Stomach (tissue), 9 donors: ENCODE data around the gene DDX27. TPM values are rescaled to one million over a fixed set of nuclear protein-coding genes. Genes with fewer than 3 reads are reported as not detected.
"Not testable (repeated sequence)": the region's sequence is repeated elsewhere in the genome, so short reads cannot be mapped to it uniquely, and the experiment has no call there.

Experiments
- DNase-seq, 2 donors: peaks; one replicate each; pipeline versions ENCODE4 v3.0.0 to v3.0.0-alpha.2; 2013 to 2019
- H3K27ac ChIP-seq, 5 donors: fragments of 200-600 bp in 4 of 5; sonication (generic) in 4 of 5; one replicate each; pipeline ENCODE4 v1.5.1; 2013 to 2019; ENCODE audit warnings: mild to moderate bottlenecking in 1 of 5, moderate library complexity in 1 of 5
- H3K27me3 ChIP-seq, 3 donors: fragments of 200-600 bp; sonication (generic); one replicate each; pipeline ENCODE4 v1.5.1; 2017 to 2019; ENCODE audit warnings: mixed run types in 1 of 3
- H3K36me3 ChIP-seq, 4 donors: fragments of 200-600 bp; sonication (generic); 1 replicate in 3 of 4; 2 replicates in 1 of 4; pipeline ENCODE4 v1.5.1; 2016 to 2019
- H3K4me1 ChIP-seq, 4 donors: fragments of 200-600 bp; sonication (generic); one replicate each; pipeline ENCODE4 v1.5.1; 2016 to 2019
- H3K4me3 ChIP-seq, 4 donors: fragments of 200-600 bp; sonication (generic) in 3 of 4; one replicate each; pipeline ENCODE4 v1.5.1; 2016 to 2019; ENCODE audit warnings: mild to moderate bottlenecking in 1 of 4
- H3K9me3 ChIP-seq, 4 donors: fragments of 200-600 bp; sonication (generic); one replicate each; pipeline ENCODE4 v1.5.1; 2016 to 2019
- EP300 ChIP-seq: sonication (generic); formaldehyde crosslinking; IDR thresholded peaks from one replicate; pipeline ENCODE4 v1.6.1; 2017; ENCODE audit warnings: antibody characterized with exemption
- POLR2A ChIP-seq, 4 donors: fragments of 450-650 bp; IDR thresholded peaks; one replicate each; pipeline ENCODE4 v1.6.1; 2016; ENCODE audit warnings: antibody characterized with exemption in 4 of 4, control low read depth in 2 of 4, mild to moderate bottlenecking in 1 of 4, moderate library complexity in 1 of 4
- POLR2AphosphoS5 ChIP-seq, 3 donors: sonication (generic); formaldehyde crosslinking; IDR thresholded peaks; one replicate each; pipeline ENCODE4 v1.6.1; 2016; ENCODE audit warnings: antibody characterized with exemption in 3 of 3
- WGBS, 5 donors: extraction: QIAGEN DNeasy Blood & Tissue Kit in 3 of 5; methylation state at CpG; one replicate each; pipeline versions ENCODE4 v1.1.5 to v1.1.7; 2013 to 2018; 5-methylcytosine and 5-hydroxymethylcytosine counted together
- intact Hi-C: fragments of 100-400 bp; cut with DNase I; formaldehyde crosslinking; loops from one replicate; pipeline ENCODE4 v1.15.1; 2023; ENCODE audit warnings: low total_unique reads
- polyA plus RNA-seq, 3 donors: library from polyadenylated mRNA; stranded (reverse); fragments of 200-250 nt; gene quantifications; one replicate each; pipeline ENCODE4 v1.2.3, GENCODE V29; 2013
- total RNA-seq, 5 donors: library from RNA; depleted of rRNA; stranded (reverse); fragments of >200 nt; gene quantifications; one replicate each; pipeline versions ENCODE4 v1.1.0 to v1.2.3, GENCODE V29; 2014 to 2016
- TF ChIP-seq, protein P1 (sequence below), 7 experiments: fragments of 450-650 bp in 4 of 7; fragments of 200-600 bp in 3 of 7; sonication (generic) in 3 of 7; IDR thresholded peaks; one replicate each; pipeline ENCODE4 v1.5.1; 2016 to 2019; ENCODE audit warnings: antibody characterized with exemption in 7 of 7, control low read depth in 2 of 7, mild to moderate bottlenecking in 1 of 7
- donor health status: healthy with polysubstance abuse.
- donor health status: Bipolar disorder and iron deficiency.
- donor health status: healthy.

Gene DDX27
- total and polyA plus RNA-seq, 8 donors = 11.7 to 38.2 (median 21.4) TPM

DNA sequence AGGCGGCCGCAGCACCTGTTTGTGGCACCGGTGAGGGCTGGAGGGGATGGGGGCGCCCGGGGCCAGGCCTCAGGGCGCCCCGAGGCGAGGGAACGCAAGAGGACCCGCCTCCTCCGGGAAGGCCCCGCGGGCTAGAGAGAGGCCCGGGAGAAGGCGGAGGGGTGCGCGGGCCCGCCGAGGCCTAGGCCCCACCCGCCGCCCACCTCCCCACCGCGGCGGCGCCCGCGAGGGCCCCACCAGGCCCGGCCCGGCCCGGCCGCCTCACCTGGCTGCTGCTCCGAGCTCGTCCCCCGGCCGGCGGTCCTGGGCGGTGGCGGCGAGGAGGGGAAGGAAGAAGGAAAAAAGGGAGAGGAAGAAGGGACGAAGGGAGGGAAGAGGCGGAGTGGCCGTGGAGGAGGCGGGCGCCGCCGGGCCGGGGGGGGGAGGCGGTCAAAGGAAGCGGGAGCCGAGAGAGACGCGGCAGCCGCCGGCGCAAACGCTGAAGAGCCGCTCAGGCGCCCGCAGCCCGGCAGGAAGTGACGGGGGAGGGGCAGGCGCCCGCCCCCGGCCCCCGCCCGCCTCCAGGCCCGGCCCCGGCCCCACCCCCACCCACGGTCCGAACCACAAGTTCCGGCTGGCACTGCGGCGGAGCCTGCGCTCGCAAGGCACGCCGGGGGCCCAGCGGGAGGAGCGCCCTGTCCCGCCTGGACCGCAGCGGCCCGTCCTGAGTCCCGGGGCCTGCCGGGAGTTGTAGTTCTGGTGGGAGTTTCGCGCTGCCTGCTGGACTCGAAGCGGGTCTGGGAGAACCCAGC is 31.2 kb upstream of the DDX27 start, which contains the start of gene STAU1:
Gene STAU1 (minus strand): TSS at position 484 of the 791 bp plus-strand sequence. CDS start 22,133 bp downstream, outside the sequence.
- Histone ChIP-seq H3K4me1 (peaks cover 27 to 44% (median 37%) of the 10 kb centered on the region in 4 donors), H3K27me3 (no peaks in the 10 kb centered on the region), H3K4me3 (peak within 1 kb of the TSS; percentile 83 to 94 (median 91)), H3K9me3 (no peaks in the 10 kb centered on the region), H3K36me3 (no peaks in the 10 kb centered on the region), H3K27ac (peak within 1 kb of the TSS; percentile 90 to 98 (median 95))
- TF ChIP-seq POLR2AphosphoS5 (IDR thresholded peaks at IDR 0.05) (peak; percentile 68 to 86 (median 84)), EP300 (no peak)
- 1% methylated on average over 56 to 88 of the region's 89 CpGs for WGBS, 5 donors
- intact Hi-C loops = no loop called here
- peak; percentile 97 to 99 for DNase-seq

DNA sequence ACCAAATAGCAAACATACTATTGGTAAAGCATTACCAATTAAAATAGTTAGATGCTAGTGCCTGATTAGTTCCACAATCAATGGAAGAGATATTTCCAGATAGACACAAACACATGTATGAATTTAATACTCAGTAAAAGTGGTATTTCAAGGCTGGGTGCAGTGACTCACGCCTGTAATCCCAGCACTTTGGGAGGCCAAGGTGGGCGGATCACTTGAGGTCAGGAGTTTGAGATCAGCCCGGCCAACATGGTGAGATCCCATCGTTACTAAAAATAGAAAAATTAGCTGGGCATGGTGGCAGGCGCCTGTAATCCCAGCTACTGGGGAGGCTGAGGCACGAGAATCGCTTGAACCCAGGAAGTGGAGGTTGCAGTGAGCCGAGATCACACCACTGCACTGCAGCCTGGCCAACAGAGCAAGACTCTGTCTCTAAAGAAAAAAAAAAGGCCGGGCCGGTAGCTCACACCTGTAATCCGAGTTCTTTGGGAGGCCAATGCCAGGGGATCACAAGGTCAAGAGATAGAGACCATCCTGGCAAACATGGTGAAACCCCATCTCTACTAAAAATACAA is 26.2 kb upstream of the DDX27 start:
- 78 to 86% (median 84%) methylated on average over 11 of the region's 11 CpGs for WGBS, 5 donors
- H3K9me3 ChIP-seq, H3K27me3 ChIP-seq, H3K27ac ChIP-seq, H3K4me1 ChIP-seq, intact Hi-C loops, H3K36me3 ChIP-seq, DNase-seq, H3K4me3 ChIP-seq: not testable (repeated sequence)

DNA sequence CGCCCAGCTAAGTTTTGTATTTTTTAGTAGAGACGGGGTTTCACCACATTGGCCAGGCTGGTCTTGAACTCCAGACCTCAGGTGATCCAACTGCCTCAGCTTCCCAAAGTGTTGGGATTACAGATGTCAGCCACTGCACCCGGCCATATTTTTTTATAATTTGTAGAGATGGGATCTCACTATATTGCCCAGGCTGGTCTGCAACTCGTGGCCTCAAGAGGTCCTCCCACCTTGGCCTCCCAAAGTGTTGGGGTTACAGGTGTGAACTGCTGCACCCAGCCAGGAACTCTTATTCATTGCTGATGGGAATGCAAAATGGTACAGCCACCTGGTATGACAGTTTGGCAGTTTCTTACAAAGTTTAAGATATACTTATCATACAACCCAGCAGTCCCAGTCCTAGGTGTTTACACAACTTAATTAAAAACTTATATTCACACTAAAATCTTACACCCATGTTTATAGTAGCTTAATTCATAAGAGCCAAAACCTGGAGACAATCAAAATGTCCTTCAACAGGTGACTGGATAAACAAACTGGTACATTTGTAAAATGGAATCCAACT is 19.4 kb upstream of the DDX27 start:
- 81 to 93% (median 89%) methylated on average over 4 of the region's 4 CpGs for WGBS, 5 donors
- H3K9me3 ChIP-seq = no peaks in the 10 kb centered on the region
- no peaks in the 10 kb centered on the region for H3K4me1 ChIP-seq
- TF ChIP-seq EP300 (no peak), POLR2AphosphoS5 (IDR thresholded peaks at IDR 0.05) (no peak), POLR2A (IDR thresholded peaks at IDR 0.05) (no peak)
- TF ChIP-seq, protein P1, sequence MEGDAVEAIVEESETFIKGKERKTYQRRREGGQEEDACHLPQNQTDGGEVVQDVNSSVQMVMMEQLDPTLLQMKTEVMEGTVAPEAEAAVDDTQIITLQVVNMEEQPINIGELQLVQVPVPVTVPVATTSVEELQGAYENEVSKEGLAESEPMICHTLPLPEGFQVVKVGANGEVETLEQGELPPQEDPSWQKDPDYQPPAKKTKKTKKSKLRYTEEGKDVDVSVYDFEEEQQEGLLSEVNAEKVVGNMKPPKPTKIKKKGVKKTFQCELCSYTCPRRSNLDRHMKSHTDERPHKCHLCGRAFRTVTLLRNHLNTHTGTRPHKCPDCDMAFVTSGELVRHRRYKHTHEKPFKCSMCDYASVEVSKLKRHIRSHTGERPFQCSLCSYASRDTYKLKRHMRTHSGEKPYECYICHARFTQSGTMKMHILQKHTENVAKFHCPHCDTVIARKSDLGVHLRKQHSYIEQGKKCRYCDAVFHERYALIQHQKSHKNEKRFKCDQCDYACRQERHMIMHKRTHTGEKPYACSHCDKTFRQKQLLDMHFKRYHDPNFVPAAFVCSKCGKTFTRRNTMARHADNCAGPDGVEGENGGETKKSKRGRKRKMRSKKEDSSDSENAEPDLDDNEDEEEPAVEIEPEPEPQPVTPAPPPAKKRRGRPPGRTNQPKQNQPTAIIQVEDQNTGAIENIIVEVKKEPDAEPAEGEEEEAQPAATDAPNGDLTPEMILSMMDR (IDR thresholded peaks at IDR 0.05) = no peak
- H3K4me3 ChIP-seq = no peak overlapping the region
- no peaks in the 10 kb centered on the region for H3K36me3 ChIP-seq
- DNase-seq = no peak
- H3K27me3 ChIP-seq = no peaks in the 10 kb centered on the region
- intact Hi-C loops = no loop called here
- H3K27ac ChIP-seq = no peak overlapping the region

- H3K27me3 ChIP-seq = no peaks in the 10 kb centered on the region
- DNase-seq = no peak
- no peaks in the 10 kb centered on the region for H3K4me1 ChIP-seq
- no peaks in the 10 kb centered on the region for H3K36me3 ChIP-seq
- no peaks in the 10 kb centered on the region for H3K9me3 ChIP-seq
- no peak overlapping the region for H3K4me3 ChIP-seq
- H3K27ac ChIP-seq = no peak overlapping the region
- TF ChIP-seq POLR2A (IDR thresholded peaks at IDR 0.05) = no peak
- no peak for TF ChIP-seq POLR2AphosphoS5 (IDR thresholded peaks at IDR 0.05)
- TF ChIP-seq, protein P1 (IDR thresholded peaks at IDR 0.05) = no peak
- TF ChIP-seq EP300 = no peak
- intact Hi-C loops = no loop called here
- WGBS, 5 donors = 88 to 94% (median 90%) methylated on average over 7 of the region's 7 CpGs
Observed at GRCh38 chr20:49203011-49203410, 16.2 kb upstream of the DDX27 start.

- Histone ChIP-seq H3K36me3 (no peaks in the 10 kb centered on the region), H3K27me3 (no peaks in the 10 kb centered on the region), H3K4me3 (no peak overlapping the region), H3K4me1 (no peaks in the 10 kb centered on the region), H3K9me3 (no peaks in the 10 kb centered on the region), H3K27ac (no peak overlapping the region)
- 59 to 92% (median 84%) methylated on average over 9 of the region's 9 CpGs for WGBS, 5 donors
- no peak for DNase-seq
- TF ChIP-seq POLR2A (IDR thresholded peaks at IDR 0.05) (no peak), EP300 (no peak), POLR2AphosphoS5 (IDR thresholded peaks at IDR 0.05) (no peak)
- TF ChIP-seq, protein P1 (IDR thresholded peaks at IDR 0.05) = no peak
- intact Hi-C loops = no loop called here
Observed at GRCh38 chr20:49203746-49204145, 15.5 kb upstream of the DDX27 start.
